ENCODE data around the gene SAE1. TPM values are rescaled to one million over a fixed set of nuclear protein-coding genes. Genes with fewer than 3 reads are reported as not detected.
A peak's percentile ranks its signal among the peaks of the same experiment; 100 is the strongest.
"Not testable (repeated sequence)": the region's sequence is repeated elsewhere in the genome, so short reads cannot be mapped to it uniquely, and the experiment has no call there.

The SAE1 gene
- total and polyA plus RNA-seq, 4 experiments from 2014 or later: 35.3 to 182 (median 71.6) TPM

DNA sequence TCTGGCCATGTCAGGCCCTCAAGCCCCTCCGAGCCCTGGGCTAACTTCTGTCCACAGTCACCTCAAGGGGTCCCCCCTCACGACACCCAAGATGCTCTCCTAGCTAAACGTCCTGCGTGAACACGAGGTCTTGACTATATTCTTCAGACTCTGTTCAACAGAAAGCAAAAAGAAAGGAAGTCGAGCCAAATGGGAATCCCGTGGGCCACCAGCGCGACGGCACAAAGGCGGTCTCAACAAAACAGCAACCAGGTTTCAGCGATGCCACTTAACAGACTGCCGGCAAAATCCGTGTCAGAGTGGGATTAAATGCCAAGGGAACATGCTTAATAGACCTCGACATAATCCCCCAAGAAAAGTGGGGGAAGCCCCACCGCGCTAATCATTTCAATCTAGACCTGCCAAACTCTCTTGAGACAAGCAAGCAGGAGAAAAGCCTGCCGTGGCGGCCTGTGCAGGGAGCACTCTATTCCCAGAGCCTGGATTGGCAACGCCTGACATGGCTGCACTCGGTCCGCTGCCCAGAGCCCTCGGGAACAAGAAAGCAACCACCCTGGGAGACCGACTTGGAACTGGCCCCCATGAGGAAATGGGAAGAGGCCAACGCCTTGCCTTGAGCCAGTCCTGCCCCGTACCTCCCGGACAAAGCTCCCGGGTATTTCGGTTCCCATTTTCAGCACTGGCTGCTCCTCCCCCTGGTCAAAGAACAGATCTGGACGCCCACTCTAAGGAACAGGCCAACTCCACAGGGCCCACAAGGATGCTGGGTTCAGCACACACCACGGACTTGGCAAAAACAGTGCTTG, 33.0 kb upstream of the SAE1 start:
- Mint-ChIP-seq H3K4me1 (peaks cover 32 to 76% (median 50%) of the 10 kb centered on the region in 4 donors), H3K4me3 (peak overlapping the region in 1 of 8 donors; percentile 10), H3K9me3 (no peaks in the 10 kb centered on the region), H3K27ac (peak overlapping the region in 5 of 7 donors; percentile 57 to 96 (median 74)), H3K36me3 (peaks cover 22 to 33% of the 10 kb centered on the region in 2 donors), H3K27me3 (no peaks in the 10 kb centered on the region)
- intact Hi-C loops (cut with micrococcal nuclease): no loop called here
- Histone ChIP-seq H3K4me1 (ENCODE audit: insufficient read depth, low read length) (peaks cover 49% of the 10 kb centered on the region), H3K36me3 (ENCODE audit: insufficient read depth, low read length) (peaks cover 20% of the 10 kb centered on the region), H3K4me3 (ENCODE audit: low read length in 2 of 2) (no peak overlapping the region), H3K27me3 (ENCODE audit: insufficient read depth, low read length) (no peaks in the 10 kb centered on the region), H3K27ac (ENCODE audit: low read depth, low read length) (no peak overlapping the region), H3K9me3 (ENCODE audit: control insufficient read depth in 1 of 2, low read length in 2 of 2) (no peaks in the 10 kb centered on the region)
- ChIA-PET CTCF (ENCODE audit: partially characterized antibody) (interaction anchor here (0.6 to 7.8 kb wide), 5 partner anchors 15 to 28 kb away, joined by 3 to 46 read pairs (median 11); partner anchors contain the start of gene ZC3H4), POLR2A (ENCODE audit: partially characterized antibody) (interaction anchor here (10.2 kb wide), 1 partner anchor 13 kb away, joined by 307 read pairs; the partner anchor contains the start of gene ZC3H4)
- DNase-seq: no peak

DNA sequence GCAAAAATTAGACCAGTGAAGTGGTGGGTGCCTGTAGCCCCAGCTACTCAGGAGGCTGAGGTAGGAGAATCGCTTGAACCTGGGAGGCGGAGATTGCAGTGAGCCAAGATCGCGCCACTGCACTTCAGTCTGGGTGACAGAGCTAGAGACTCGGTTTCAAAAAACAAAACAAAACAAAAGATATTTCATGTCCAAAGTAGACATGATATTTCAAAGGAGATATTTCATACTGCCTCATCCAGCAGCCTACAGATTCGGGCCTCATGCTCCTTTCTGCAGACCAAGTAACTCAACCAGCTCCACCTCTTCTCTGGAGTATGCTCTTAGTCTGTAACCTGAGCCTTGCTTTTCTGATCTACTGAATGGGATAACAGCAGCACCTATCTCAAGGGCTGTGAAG, 32.0 kb upstream of the SAE1 start:
- no peak for DNase-seq
- POLR2A ChIA-PET (ENCODE audit: partially characterized antibody): interaction anchor here (0.8 to 10.2 kb wide), 2 partner anchors 12 to 34 kb away, joined by 3 to 307 read pairs; partner anchors contain the start of gene ZC3H4
- H3K27me3 Mint-ChIP-seq: no peaks in the 10 kb centered on the region
- CTCF ChIA-PET (ENCODE audit: partially characterized antibody): interaction anchor here (1.2 to 5.6 kb wide), 5 partner anchors 14 to 86 kb away, joined by 3 to 35 read pairs (median 4); partner anchors contain the start of gene ZC3H4
- H3K4me1 Mint-ChIP-seq: peaks cover 34 to 79% (median 55%) of the 10 kb centered on the region in 4 donors
- peak overlapping the region in 6 of 7 donors; percentile 4 to 68 (median 33) for H3K27ac Mint-ChIP-seq
- Histone ChIP-seq H3K36me3 (ENCODE audit: insufficient read depth, low read length) (peaks cover 15% of the 10 kb centered on the region), H3K27ac (ENCODE audit: low read depth, low read length) (no peak overlapping the region), H3K9me3 (ENCODE audit: control insufficient read depth in 1 of 2, low read length in 2 of 2) (no peaks in the 10 kb centered on the region), H3K4me1 (ENCODE audit: insufficient read depth, low read length) (peaks cover 48% of the 10 kb centered on the region), H3K4me3 (ENCODE audit: low read length in 2 of 2) (no peak overlapping the region), H3K27me3 (ENCODE audit: insufficient read depth, low read length) (no peaks in the 10 kb centered on the region)
- peak overlapping the region in 1 of 8 donors; percentile 17 for H3K4me3 Mint-ChIP-seq
- no peaks in the 10 kb centered on the region for H3K9me3 Mint-ChIP-seq
- peaks cover 18 to 30% of the 10 kb centered on the region in 2 donors for H3K36me3 Mint-ChIP-seq
- intact Hi-C loops (cut with micrococcal nuclease): no loop called here

DNA sequence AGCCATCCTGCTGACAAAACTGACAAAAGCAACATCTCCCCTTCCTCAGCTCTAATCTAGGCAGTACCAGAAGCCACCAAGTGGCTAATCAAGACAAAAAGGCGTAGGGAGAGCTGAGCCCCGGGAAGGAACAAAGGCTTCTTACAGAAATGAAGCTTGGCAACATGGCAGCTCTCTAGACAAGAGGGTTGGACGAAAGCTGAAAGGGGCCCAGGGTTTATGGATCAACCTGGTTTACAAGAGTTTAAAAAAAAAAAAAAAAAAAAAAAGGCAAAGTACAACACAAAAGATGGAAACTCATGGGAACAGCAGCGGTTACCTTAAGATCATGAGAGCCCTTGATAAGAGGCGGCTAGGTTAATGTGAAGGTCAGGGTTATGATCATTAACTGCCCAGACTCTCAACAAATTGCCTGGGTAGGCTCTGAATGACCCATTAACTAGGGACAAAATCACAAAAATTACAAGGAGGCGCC, 31.0 kb upstream of the SAE1 start:
- H3K27ac Mint-ChIP-seq: no peak overlapping the region
- Histone ChIP-seq H3K4me1 (ENCODE audit: insufficient read depth, low read length) (peaks cover 40% of the 10 kb centered on the region), H3K4me3 (ENCODE audit: low read length in 2 of 2) (no peak overlapping the region), H3K36me3 (ENCODE audit: insufficient read depth, low read length) (peaks cover 10% of the 10 kb centered on the region), H3K27me3 (ENCODE audit: insufficient read depth, low read length) (no peaks in the 10 kb centered on the region), H3K9me3 (ENCODE audit: control insufficient read depth in 1 of 2, low read length in 2 of 2) (no peaks in the 10 kb centered on the region), H3K27ac (ENCODE audit: low read depth, low read length) (no peak overlapping the region)
- intact Hi-C loops (cut with micrococcal nuclease): no loop called here
- no peak for DNase-seq
- peaks cover 31 to 72% (median 50%) of the 10 kb centered on the region in 4 donors for H3K4me1 Mint-ChIP-seq
- no peaks in the 10 kb centered on the region for H3K9me3 Mint-ChIP-seq
- no peak overlapping the region for H3K4me3 Mint-ChIP-seq
- H3K27me3 Mint-ChIP-seq: no peaks in the 10 kb centered on the region
- peaks cover 10 to 24% of the 10 kb centered on the region in 2 donors for H3K36me3 Mint-ChIP-seq
- ChIA-PET CTCF (ENCODE audit: partially characterized antibody) (interaction anchor here (1.2 to 2.8 kb wide), 4 partner anchors 20 to 87 kb away, joined by 3 to 11 read pairs (median 4); no protein-coding TSS in a partner anchor), POLR2A (ENCODE audit: partially characterized antibody) (interaction anchor here (0.7 to 10.2 kb wide), 2 partner anchors 11 to 182 kb away, joined by 3 to 307 read pairs; partner anchors contain the start of gene ZC3H4)

GRCh38 chr19:47100290-47100689, 30.3 kb upstream of the SAE1 start:
- Histone ChIP-seq H3K9me3 (ENCODE audit: control insufficient read depth in 1 of 2, low read length in 2 of 2) (no peaks in the 10 kb centered on the region), H3K36me3 (ENCODE audit: insufficient read depth, low read length) (peaks cover 10% of the 10 kb centered on the region), H3K4me1 (ENCODE audit: insufficient read depth, low read length) (peaks cover 39% of the 10 kb centered on the region), H3K27me3 (ENCODE audit: insufficient read depth, low read length) (no peaks in the 10 kb centered on the region), H3K4me3 (ENCODE audit: low read length in 2 of 2) (no peak overlapping the region), H3K27ac (ENCODE audit: low read depth, low read length) (no peak overlapping the region)
- DNase-seq: no peak
- peak overlapping the region in 5 of 7 donors; percentile 19 to 86 (median 36) for H3K27ac Mint-ChIP-seq
- CTCF ChIA-PET (ENCODE audit: partially characterized antibody): interaction anchor here (2.8 kb wide), 1 partner anchor 21 kb away, joined by 11 read pairs; no protein-coding TSS in a partner anchor
- POLR2A ChIA-PET (ENCODE audit: partially characterized antibody): interaction anchor here (10.2 kb wide), 1 partner anchor 11 kb away, joined by 307 read pairs; the partner anchor contains the start of gene ZC3H4
- H3K27me3 Mint-ChIP-seq: no peaks in the 10 kb centered on the region
- H3K36me3 Mint-ChIP-seq: peaks cover 10 to 23% of the 10 kb centered on the region in 2 donors
- H3K4me3 Mint-ChIP-seq: no peak overlapping the region
- intact Hi-C loops (cut with micrococcal nuclease): no loop called here
- no peaks in the 10 kb centered on the region for H3K9me3 Mint-ChIP-seq
- H3K4me1 Mint-ChIP-seq: peaks cover 28 to 72% (median 47%) of the 10 kb centered on the region in 4 donors

DNA sequence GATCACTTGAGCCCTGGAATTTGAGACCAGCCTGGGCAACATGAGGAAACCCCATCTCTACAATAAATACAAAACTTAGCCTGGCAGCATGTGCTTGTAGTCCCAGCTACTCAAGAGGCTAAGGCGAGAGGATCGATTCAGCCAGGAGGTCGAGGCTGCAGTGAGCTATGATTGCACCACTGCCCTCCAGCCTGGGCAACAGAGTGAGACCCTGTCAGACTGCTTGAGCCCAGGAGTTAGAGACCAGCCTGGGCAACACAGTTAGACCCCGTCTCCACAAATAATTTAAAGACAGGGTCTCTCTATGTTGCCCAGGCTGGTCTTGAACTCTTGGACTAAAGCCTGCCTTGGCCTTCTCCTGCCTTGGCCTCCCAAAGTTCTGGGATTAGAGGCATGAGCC, 29.5 kb upstream of the SAE1 start:
- Mint-ChIP-seq H3K4me1 (peaks cover 28 to 72% (median 48%) of the 10 kb centered on the region in 4 donors), H3K36me3 (peaks cover 10 to 24% of the 10 kb centered on the region in 2 donors)
- ChIA-PET POLR2A (ENCODE audit: partially characterized antibody) (interaction anchor here (0.7 to 3.0 kb wide), 2 partner anchors 9 to 11 kb away, joined by 3 to 27 read pairs; partner anchors contain the start of gene ZC3H4), CTCF (ENCODE audit: partially characterized antibody) (interaction anchor here (0.5 kb wide), 1 partner anchor 49 kb away, joined by 3 read pairs; no protein-coding TSS in a partner anchor)
- DNase-seq; H3K27me3 ChIP-seq (ENCODE audit: insufficient read depth, low read length); intact Hi-C loops (cut with micrococcal nuclease); H3K27ac ChIP-seq (ENCODE audit: low read depth, low read length); H3K27me3 Mint-ChIP-seq; H3K36me3 ChIP-seq (ENCODE audit: insufficient read depth, low read length); H3K27ac Mint-ChIP-seq; H3K9me3 Mint-ChIP-seq; H3K4me3 ChIP-seq (ENCODE audit: low read length in 2 of 2); H3K9me3 ChIP-seq (ENCODE audit: control insufficient read depth in 1 of 2, low read length in 2 of 2); H3K4me3 Mint-ChIP-seq: not testable (repeated sequence)
- peaks cover 39% of the 10 kb centered on the region for H3K4me1 ChIP-seq (ENCODE audit: insufficient read depth, low read length)

GRCh38 chr19:47102346-47103060, 28.1 kb upstream of the SAE1 start:
- Histone ChIP-seq H3K4me3 (ENCODE audit: low read length in 2 of 2) (no peak overlapping the region), H3K36me3 (ENCODE audit: insufficient read depth, low read length) (no peaks in the 10 kb centered on the region), H3K9me3 (ENCODE audit: control insufficient read depth in 1 of 2, low read length in 2 of 2) (no peaks in the 10 kb centered on the region), H3K4me1 (ENCODE audit: insufficient read depth, low read length) (peaks cover 45% of the 10 kb centered on the region), H3K27me3 (ENCODE audit: insufficient read depth, low read length) (no peaks in the 10 kb centered on the region), H3K27ac (ENCODE audit: low read depth, low read length) (no peak overlapping the region)
- Mint-ChIP-seq H3K4me3 (no peak overlapping the region), H3K36me3 (peaks cover 3 to 22% of the 10 kb centered on the region in 2 donors), H3K27ac (peak overlapping the region in 2 of 7 donors; percentile 64 to 75), H3K4me1 (peaks cover 32 to 72% (median 49%) of the 10 kb centered on the region in 4 donors), H3K27me3 (no peaks in the 10 kb centered on the region), H3K9me3 (no peaks in the 10 kb centered on the region)
- POLR2A ChIA-PET (ENCODE audit: partially characterized antibody): interaction anchor here (0.5 to 3.0 kb wide), 3 partner anchors 10 to 27 kb away, joined by 3 to 27 read pairs (median 4); partner anchors contain the start of gene ZC3H4
- intact Hi-C loops (cut with micrococcal nuclease): no loop called here
- no peak for DNase-seq
- CTCF ChIA-PET (ENCODE audit: partially characterized antibody): interaction anchor here (1.2 to 1.4 kb wide), 3 partner anchors 21 to 23 kb away, joined by 3 to 7 read pairs (median 6); no protein-coding TSS in a partner anchor
